Hepatocyte (in vitro differentiated cells): ENCODE results near the gene PCSK6. TPM values are rescaled to one million over a fixed set of nuclear protein-coding genes. Genes with fewer than 3 reads are reported as not detected.
A peak's percentile ranks its signal among the peaks of the same experiment; 100 is the strongest.

Experiments
- DNase-seq: peaks from one replicate; pipeline ENCODE4 v3.0.0-alpha.2; 2016; ENCODE audit warnings: low spot score
- H2AFZ ChIP-seq: fragments of 200-600 bp; sonication (generic); 2 replicates; pipeline ENCODE4 v1.6.0; 2016; ENCODE audit warnings: antibody characterized with exemption, mild to moderate bottlenecking
- H3K27ac ChIP-seq: fragments of 200-600 bp; sonication (generic); 2 replicates; pipeline ENCODE4 v1.5.1; 2016; ENCODE audit warnings: mild to moderate bottlenecking
- H3K27me3 ChIP-seq: fragments of 200-600 bp; sonication (generic); 2 replicates; pipeline ENCODE4 v1.6.1; 2016
- H3K36me3 ChIP-seq: fragments of 200-600 bp; sonication (generic); replicated peaks from 2 replicates; pipeline ENCODE4 v1.5.1; 2016; ENCODE audit warnings: low read depth; ENCODE audit not compliant: insufficient read depth
- H3K4me1 ChIP-seq: fragments of 200-600 bp; sonication (generic); 2 replicates; pipeline ENCODE4 v1.5.1; 2016; ENCODE audit warnings: mild to moderate bottlenecking, moderate library complexity; ENCODE audit not compliant: insufficient read depth
- H3K4me2 ChIP-seq: fragments of 200-600 bp; sonication (generic); 2 replicates; pipeline ENCODE4 v1.6.0; 2016
- H3K4me3 ChIP-seq: fragments of 200-600 bp; sonication (generic); 2 replicates; pipeline ENCODE4 v1.5.1; 2016; ENCODE audit warnings: mild to moderate bottlenecking
- H3K79me2 ChIP-seq: fragments of 200-600 bp; sonication (generic); 2 replicates; pipeline ENCODE4 v1.6.0; 2017; ENCODE audit warnings: mild to moderate bottlenecking
- H3K9me2 ChIP-seq: fragments of 200-600 bp; sonication (generic); replicated peaks from 2 replicates; pipeline ENCODE4 v1.6.0; 2017; ENCODE audit warnings: mild to moderate bottlenecking; ENCODE audit not compliant: insufficient read depth
- H3K9me3 ChIP-seq: fragments of 200-600 bp; sonication (generic); 2 replicates; pipeline ENCODE4 v1.5.1; 2016; ENCODE audit warnings: low read depth, mild to moderate bottlenecking
- H4K20me1 ChIP-seq: fragments of 200-600 bp; sonication (generic); 2 replicates; pipeline ENCODE4 v1.6.0; 2016; ENCODE audit warnings: mild to moderate bottlenecking; ENCODE audit not compliant: insufficient read depth, poor library complexity, severe bottlenecking
- CTCF ChIP-seq: fragments of 200-600 bp; sonication (generic); IDR thresholded peaks from 2 replicates; pipeline ENCODE4 v1.5.1; 2016; ENCODE audit warnings: antibody characterized with exemption, mild to moderate bottlenecking; ENCODE audit not compliant: poor library complexity
- EZH2 ChIP-seq: fragments of 200-600 bp; sonication (generic); IDR thresholded peaks from 2 replicates; pipeline ENCODE4 v1.6.1; 2016; ENCODE audit warnings: antibody characterized with exemption, mild to moderate bottlenecking, borderline replicate concordance
- EZH2phosphoT487 ChIP-seq: fragments of 200-600 bp; sonication (generic); IDR thresholded peaks from one replicate; pipeline ENCODE4 v1.6.1; 2018; ENCODE audit warnings: antibody characterized with exemption, mild to moderate bottlenecking, low read depth, moderate library complexity; ENCODE audit not compliant: unreplicated experiment, severe bottlenecking
- WGBS: methylation state at CpG from one replicate; pipeline ENCODE4 v1.1.6; 2016; ENCODE audit warnings: low lambda C conversion rate; ENCODE audit errors: missing lambda C conversion rate; 5-methylcytosine and 5-hydroxymethylcytosine counted together
- polyA plus RNA-seq: library from polyadenylated mRNA; unstranded; fragments of >200 nt; fragmentation: Nextera tagmentation; extraction: Ambion mirVana; gene quantifications from 2 replicates; pipeline ENCODE4 v1.2.1, GENCODE V29; 2016
- total RNA-seq: library from RNA; depleted of rRNA; stranded (reverse); fragments of >200 nt; gene quantifications from 2 replicates; pipeline ENCODE4 v1.2.3, GENCODE V29; 2014

PCSK6 gene
- total and polyA plus RNA-seq, 2 experiments from 2014 or later, result 31.7 to 40.5 TPM

GRCh38 chr15:101496198-101496986, 6.9 kb upstream of the PCSK6 start:
- no peaks in the 10 kb centered on the region for H3K9me2 ChIP-seq

GRCh38 chr15:101495334-101496197, 6.1 kb upstream of the PCSK6 start:
- H3K4me3 ChIP-seq, result no peak overlapping the region
- DNase-seq, result no peak
- no peaks in the 10 kb centered on the region for H3K27me3 ChIP-seq
- no peak overlapping the region for H3K4me2 ChIP-seq
- no peaks in the 10 kb centered on the region for H4K20me1 ChIP-seq
- H3K9me3 ChIP-seq, result no peaks in the 10 kb centered on the region
- WGBS, result 86% methylated on average over 19 of the region's 22 CpGs
- no peaks in the 10 kb centered on the region for H3K79me2 ChIP-seq
- TF ChIP-seq CTCF, result no peak
- TF ChIP-seq EZH2phosphoT487, result no peak
- TF ChIP-seq EZH2, result no peak
- no peak overlapping the region for H2AFZ ChIP-seq
- no peaks in the 10 kb centered on the region for H3K9me2 ChIP-seq
- no peak overlapping the region for H3K27ac ChIP-seq
- no peaks in the 10 kb centered on the region for H3K36me3 ChIP-seq
- peaks cover 3% of the 10 kb centered on the region for H3K4me1 ChIP-seq

More at GRCh38 chr15:101496198-101496986, 6.9 kb upstream of the PCSK6 start:
- H3K4me2 ChIP-seq, result no peak overlapping the region
- WGBS, result 56% methylated on average over 23 of the region's 23 CpGs
- DNase-seq, result no peak
- H3K79me2 ChIP-seq, result no peaks in the 10 kb centered on the region
- H3K27ac ChIP-seq, result no peak overlapping the region
- H3K4me1 ChIP-seq, result peaks cover 8% of the 10 kb centered on the region
- H2AFZ ChIP-seq, result no peak overlapping the region
- H3K9me3 ChIP-seq, result no peaks in the 10 kb centered on the region
- no peaks in the 10 kb centered on the region for H3K36me3 ChIP-seq
- H3K27me3 ChIP-seq, result no peaks in the 10 kb centered on the region
- H3K4me3 ChIP-seq, result no peak overlapping the region
- TF ChIP-seq CTCF, result no peak
- no peaks in the 10 kb centered on the region for H4K20me1 ChIP-seq

- Histone ChIP-seq H3K4me1 (peaks cover 3% of the 10 kb centered on the region), H3K4me2 (no peak overlapping the region), H3K27ac (no peak overlapping the region), H3K9me3 (no peaks in the 10 kb centered on the region), H3K4me3 (no peak overlapping the region), H3K27me3 (no peaks in the 10 kb centered on the region), H4K20me1 (no peaks in the 10 kb centered on the region), H2AFZ (no peak overlapping the region), H3K36me3 (no peaks in the 10 kb centered on the region), H3K9me2 (no peaks in the 10 kb centered on the region), H3K79me2 (no peaks in the 10 kb centered on the region)
- TF ChIP-seq EZH2phosphoT487 (no peak), CTCF (no peak), EZH2 (no peak)
- DNase-seq, result peak; percentile 2
- WGBS, result 80% methylated on average over 9 of the region's 10 CpGs
Measured at GRCh38 chr15:101494251-101494796, 4.8 kb upstream of the PCSK6 start.
